Choroid plexus epithelial cell (primary cell): ENCODE data around the gene MGME1.

ENCODE experiments used
- DNase-seq: peaks from one replicate; pipeline ENCODE4 v3.0.0-alpha.2; 2010; ENCODE audit warnings: low read depth
- H3K4me3 ChIP-seq: 2 replicates; pipeline ENCODE4 v1.5.1; 2011; ENCODE audit warnings: low read depth, mild to moderate bottlenecking, control low read depth, low read length, moderate library complexity
- CTCF ChIP-seq: conservative IDR thresholded peaks from 2 replicates; pipeline ENCODE4 v1.5.1; 2011; ENCODE audit warnings: low read depth, mild to moderate bottlenecking, control low read depth, inconsistent platforms, low read length, moderate library complexity

The MGME1 gene

GRCh38 chr20:17968366-17969277 is at the start of gene MGME1, which contains the start of gene SNX5:
TSS of gene MGME1 (plus strand) at chr20:17969018. CDS start at chr20:17969860, 842 bp downstream.
TSS of gene SNX5 (minus strand) at chr20:17968794. CDS start at chr20:17968425, 369 bp downstream.
- H3K4me3 ChIP-seq = peak within 1 kb of the TSS; percentile 90
- TF ChIP-seq CTCF = no peak

GRCh38 chr20:17919149-17919548 is 49.7 kb upstream of the MGME1 start:
- DNase-seq = no peak
- TF ChIP-seq CTCF = no peak
- H3K4me3 ChIP-seq = no peak overlapping the region

More at GRCh38 chr20:17968366-17969277, at the start of gene MGME1, which contains the start of gene SNX5:
- DNase-seq = peak; percentile 100

GRCh38 chr20:17921774-17922173 is 47.0 kb upstream of the MGME1 start:
- DNase-seq = no peak
- H3K4me3 ChIP-seq = no peak overlapping the region
- no peak for TF ChIP-seq CTCF

GRCh38 chr20:17925141-17925939 is 43.5 kb upstream of the MGME1 start:
- no peak for DNase-seq
- no peak for TF ChIP-seq CTCF
- no peak overlapping the region for H3K4me3 ChIP-seq

- no peak overlapping the region for H3K4me3 ChIP-seq
- TF ChIP-seq CTCF = no peak
- no peak for DNase-seq
These were observed 42.9 kb upstream of the MGME1 start for GRCh38 chr20:17925940-17926300.

GRCh38 chr20:17928211-17928611 is 40.6 kb upstream of the MGME1 start:
- no peak overlapping the region for H3K4me3 ChIP-seq
- DNase-seq = no peak
- TF ChIP-seq CTCF = no peak
